Left ventricle myocardium inferior (tissue), 1 donor: ENCODE measurements around the gene SMIM10L1. TPM values are rescaled to one million over a fixed set of nuclear protein-coding genes. Genes with fewer than 3 reads are reported as not detected.

Experiments used
- DNase-seq: peaks from one replicate; pipeline ENCODE4 v3.0.0-alpha.2; 2020
- H3K27ac ChIP-seq: fragments of 200-600 bp; replicated peaks from 2 replicates; pipeline ENCODE4 v1.8.0; 2021
- H3K27me3 ChIP-seq: fragments of 200-600 bp; 2 replicates; pipeline ENCODE4 v1.8.0; 2021; ENCODE audit warnings: low read depth
- H3K36me3 ChIP-seq: fragments of 200-600 bp; 2 replicates; pipeline ENCODE4 v1.8.0; 2021
- H3K4me1 ChIP-seq: fragments of 200-600 bp; 2 replicates; pipeline ENCODE4 v1.8.0; 2021
- H3K4me3 ChIP-seq: fragments of 200-600 bp; 2 replicates; pipeline ENCODE4 v1.8.0; 2021; ENCODE audit warnings: mild to moderate bottlenecking, moderate library complexity
- H3K9me3 ChIP-seq: fragments of 200-600 bp; replicated peaks from 2 replicates; pipeline ENCODE4 v1.8.0; 2021
- CTCF ChIP-seq: fragments of 200-600 bp; IDR thresholded peaks from 2 replicates; pipeline ENCODE4 v1.8.0; 2021; ENCODE audit warnings: antibody characterized with exemption, mild to moderate bottlenecking, borderline replicate concordance
- intact Hi-C: fragments of 100-400 bp; cut with micrococcal nuclease; formaldehyde crosslinking; loops from one replicate; pipeline ENCODE4 v1.11.0; 2022
- long read RNA-seq: library from polyadenylated mRNA; unstranded; transcript quantifications from one replicate; pipeline ENCODE4 v2.0.0, GENCODE V29; 2021
- total RNA-seq: library from RNA; stranded (reverse); fragmentation: NEBNext Ultra II Directional; extraction: Animal tissue kit (Norgen Biotek cat#: 25700); gene quantifications from one replicate; pipeline ENCODE4 v1.2.1, GENCODE V29; 2021
- donor health status: DM: no; HTN: yes; CAD: no; lungs with severe emphysema.

Gene SMIM10L1
- 17.2 TPM for total RNA-seq
- long read RNA-seq, full-length matches to known transcripts: 62 of 62 reads
- long read RNA-seq, partial matches to known transcripts: 0 of 62 reads
- long read RNA-seq, other reads (novel, unspliced or antisense): 0 of 62 reads

DNA sequence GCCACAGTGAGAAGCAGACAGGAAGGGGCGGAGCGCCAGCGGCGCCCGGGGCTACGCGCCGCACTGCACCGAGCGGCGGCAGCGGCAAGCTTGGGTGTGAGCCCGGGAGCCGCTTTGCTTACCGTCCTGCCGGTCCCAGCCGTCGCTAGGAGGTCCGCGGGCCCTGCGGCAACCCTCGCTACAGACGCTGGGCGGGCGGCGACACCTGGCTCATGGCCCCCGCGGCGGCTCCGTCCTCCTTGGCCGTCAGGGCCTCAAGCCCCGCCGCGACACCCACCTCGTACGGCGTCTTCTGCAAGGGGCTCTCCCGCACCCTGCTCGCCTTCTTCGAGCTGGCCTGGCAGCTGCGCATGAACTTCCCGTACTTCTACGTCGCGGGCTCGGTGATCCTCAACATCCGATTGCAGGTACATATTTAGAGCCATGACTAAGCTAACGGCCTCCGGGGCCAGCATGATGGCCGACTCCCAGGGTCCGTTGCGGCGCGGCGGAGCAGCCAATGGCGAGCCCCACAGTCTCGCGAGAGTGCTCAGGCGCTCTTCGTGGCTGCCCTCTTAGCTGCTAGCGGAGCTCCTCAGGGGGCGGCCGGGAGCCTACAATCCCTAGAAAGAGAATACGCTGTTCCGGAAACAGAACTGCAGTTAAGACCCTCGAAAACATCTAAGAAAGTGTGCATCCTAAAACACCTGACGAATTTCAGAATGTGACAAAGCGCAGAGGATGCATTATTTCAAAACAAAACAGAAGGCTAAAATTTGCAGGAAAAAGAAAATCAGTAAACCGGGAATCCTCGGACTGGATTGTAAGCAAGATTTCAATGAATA is at the start of gene SMIM10L1:
SMIM10L1 (plus strand) TSS at position 50 of the 824 bp plus-strand sequence; CDS start at position 213, 163 bp downstream.
- Histone ChIP-seq H3K27me3 (no peaks in the 10 kb centered on the region), H3K9me3 (no peaks in the 10 kb centered on the region), H3K4me1 (peaks cover 51% of the 10 kb centered on the region), H3K4me3 (peak within 1 kb of the TSS; percentile 92), H3K27ac (peak within 1 kb of the TSS; percentile 99), H3K36me3 (peaks cover 4% of the 10 kb centered on the region)
- TF ChIP-seq CTCF: no peak
- intact Hi-C loops: no loop called here
- peak; percentile 93 for DNase-seq

DNA sequence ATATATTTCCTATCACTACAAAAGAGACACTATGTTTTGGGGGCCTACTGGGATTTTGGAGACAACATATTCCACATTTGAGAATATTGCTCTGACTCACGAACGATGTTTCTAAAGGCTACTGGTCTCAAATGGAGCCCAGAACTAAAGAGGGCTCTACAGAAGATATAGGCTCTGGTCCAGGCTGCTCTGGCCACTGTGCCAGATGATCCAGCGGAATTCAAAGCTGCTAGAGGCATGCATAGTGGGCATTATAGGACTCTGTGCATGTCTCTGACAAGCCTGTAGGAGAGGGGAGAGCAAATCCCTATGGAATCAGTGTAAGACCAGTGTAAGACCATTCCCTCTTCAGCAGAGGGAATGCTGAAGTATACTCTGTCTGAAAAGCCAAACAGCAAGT is 40.6 kb upstream of the SMIM10L1 start:
- no peak for TF ChIP-seq CTCF
- Histone ChIP-seq H3K4me1 (peaks cover 36% of the 10 kb centered on the region), H3K36me3 (no peaks in the 10 kb centered on the region), H3K27me3 (no peaks in the 10 kb centered on the region), H3K27ac (no peak overlapping the region), H3K4me3 (no peak overlapping the region), H3K9me3 (no peaks in the 10 kb centered on the region)
- intact Hi-C loops: no loop called here
- no peak for DNase-seq

- no peak for TF ChIP-seq CTCF
- H3K4me1 ChIP-seq: peaks cover 36% of the 10 kb centered on the region
- H3K4me3 ChIP-seq: no peak overlapping the region
- no peaks in the 10 kb centered on the region for H3K9me3 ChIP-seq
- intact Hi-C loops: no loop called here
- DNase-seq: no peak
- H3K36me3 ChIP-seq: no peaks in the 10 kb centered on the region
- no peak overlapping the region for H3K27ac ChIP-seq
- no peaks in the 10 kb centered on the region for H3K27me3 ChIP-seq
Measured at GRCh38 chr12:11130999-11131398, 40.0 kb upstream of the SMIM10L1 start.

DNA sequence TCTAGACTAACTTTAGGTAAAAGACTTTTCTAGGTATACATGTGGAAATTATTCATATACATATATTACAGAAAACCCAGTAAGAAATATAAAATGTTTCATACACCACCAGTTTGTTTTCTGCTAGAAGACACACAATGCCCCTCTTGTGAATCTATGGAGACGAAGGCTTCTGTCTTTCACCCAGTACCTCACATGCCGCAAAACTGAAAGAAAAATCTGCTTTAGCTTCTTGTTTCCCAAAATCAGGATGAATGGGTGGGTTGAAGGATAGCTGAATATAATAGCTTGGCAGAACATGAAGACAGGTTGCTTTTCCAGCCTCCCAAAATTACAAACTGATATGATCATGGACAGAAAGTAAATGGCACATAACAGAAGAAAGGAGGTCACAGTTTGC is 37.8 kb upstream of the SMIM10L1 start:
- Histone ChIP-seq H3K36me3 (no peaks in the 10 kb centered on the region), H3K9me3 (no peaks in the 10 kb centered on the region), H3K27me3 (no peaks in the 10 kb centered on the region), H3K4me3 (no peak overlapping the region), H3K4me1 (peaks cover 36% of the 10 kb centered on the region), H3K27ac (no peak overlapping the region)
- TF ChIP-seq CTCF: no peak
- DNase-seq: no peak
- intact Hi-C loops: no loop called here

DNA sequence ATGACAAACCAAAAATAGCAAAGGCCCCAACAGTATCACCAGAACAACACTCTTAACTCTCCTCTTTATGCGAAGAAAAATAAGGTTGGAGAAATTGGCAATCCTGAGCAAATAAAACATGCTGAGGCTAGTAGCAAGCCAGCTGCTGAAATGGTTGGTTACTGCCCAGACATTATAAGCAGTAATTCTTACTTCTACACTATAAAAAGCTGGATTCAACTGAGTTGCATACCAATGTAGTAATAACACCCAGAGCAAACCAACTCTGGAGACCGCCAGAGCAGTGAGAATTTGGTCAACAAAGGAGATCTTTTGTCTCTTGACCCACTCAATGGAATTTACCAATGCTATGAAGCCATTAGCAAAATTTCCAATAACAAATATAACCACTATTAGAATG is 37.2 kb upstream of the SMIM10L1 start:
- H3K4me1 ChIP-seq: peaks cover 36% of the 10 kb centered on the region
- no peak for DNase-seq
- H3K9me3 ChIP-seq: no peaks in the 10 kb centered on the region
- intact Hi-C loops: no loop called here
- H3K4me3 ChIP-seq: no peak overlapping the region
- no peak overlapping the region for H3K27ac ChIP-seq
- H3K36me3 ChIP-seq: no peaks in the 10 kb centered on the region
- no peak for TF ChIP-seq CTCF
- no peaks in the 10 kb centered on the region for H3K27me3 ChIP-seq
